Caco-2 (cell line): ENCODE results near the gene PTPN12. TPM values are rescaled to one million over a fixed set of nuclear protein-coding genes. Genes with fewer than 3 reads are reported as not detected.
"Not testable (repeated sequence)": the region's sequence is repeated elsewhere in the genome, so short reads cannot be mapped to it uniquely, and the experiment has no call there.

Experiments
- BruUV-seq: library from RNA; stranded (reverse); fragments of 400-500 nt; replicated peaks from 2 replicates; lab custom pipeline; 2021; lab: Mats Ljungman, UMichigan
- CTCF ChIA-PET: fragments of 300-600 bp; sonication (Branson Sonifier 250); formaldehyde crosslinking; loops from one replicate; lab custom pipeline; 2022; ENCODE audit warnings: antibody characterized with exemption; lab: Charles Lee
- POLR2A ChIA-PET: fragments of 300-600 bp; sonication (Branson Sonifier 250); formaldehyde crosslinking; loops from one replicate; lab custom pipeline; 2022; ENCODE audit warnings: antibody characterized with exemption; lab: Charles Lee
- DNase-seq, 2 experiments: peaks; one replicate each; pipeline versions ENCODE4 v3.0.0 to v3.0.0-alpha.2; 2020 to 2022
- H3K27me3 ChIP-seq: replicated peaks from 2 replicates; pipeline ENCODE4 v1.6.0; 2011; ENCODE audit warnings: low read length; ENCODE audit not compliant: control insufficient read depth, insufficient read depth
- H3K36me3 ChIP-seq: 2 replicates; pipeline ENCODE4 v1.5.1; 2011; ENCODE audit warnings: low read length; ENCODE audit not compliant: control insufficient read depth, insufficient read depth
- H3K4me1 ChIP-seq: fragments of 250-450 bp; sonication (Bioruptor Pico); 2 replicates; pipeline ENCODE4 v1.5.1; 2020; ENCODE audit warnings: mild to moderate bottlenecking
- H3K4me3 ChIP-seq: 2 replicates; pipeline ENCODE4 v1.5.1; 2011; ENCODE audit warnings: low read depth, mild to moderate bottlenecking, control low read depth, low read length
- H3K9me3 ChIP-seq: fragments of 250-450 bp; sonication (Bioruptor Pico); 2 replicates; pipeline ENCODE4 v1.5.1; 2020; ENCODE audit warnings: mild to moderate bottlenecking, moderate library complexity
- H3K27ac Mint-ChIP-seq: one replicate; pipeline ENCODE4 v1.8.0; 2022; ENCODE audit warnings: mixed read lengths; ENCODE audit not compliant: unreplicated experiment
- H3K27me3 Mint-ChIP-seq: one replicate; pipeline ENCODE4 v1.8.0; 2022; ENCODE audit warnings: mixed read lengths; ENCODE audit not compliant: insufficient read depth, unreplicated experiment
- H3K36me3 Mint-ChIP-seq: one replicate; pipeline ENCODE4 v1.8.0; 2022; ENCODE audit warnings: mild to moderate bottlenecking, mixed read lengths; ENCODE audit not compliant: insufficient read depth, unreplicated experiment
- H3K4me1 Mint-ChIP-seq: one replicate; pipeline ENCODE4 v1.8.0; 2022; ENCODE audit warnings: low read depth, mixed read lengths; ENCODE audit not compliant: unreplicated experiment
- H3K4me3 Mint-ChIP-seq: one replicate; pipeline ENCODE4 v1.8.0; 2022; ENCODE audit warnings: mild to moderate bottlenecking, moderate library complexity, mixed read lengths; ENCODE audit not compliant: unreplicated experiment
- H3K9me3 Mint-ChIP-seq: one replicate; pipeline ENCODE4 v1.8.0; 2022; ENCODE audit warnings: mixed read lengths; ENCODE audit not compliant: unreplicated experiment
- intact Hi-C: fragments of 100-400 bp; cut with micrococcal nuclease; formaldehyde crosslinking; loops from one replicate; pipeline ENCODE4 v1.10.0; 2022; ENCODE audit not compliant: unreplicated experiment
- total RNA-seq: library from RNA; stranded (reverse); gene quantifications from 2 replicates; pipeline ENCODE4 v1.2.3, GENCODE V29; 2022
- TF ChIP-seq, protein P1 (sequence below), 2 experiments: fragments of 200-600 bp in 1 of 2; IDR thresholded peaks; 1 replicate in 1 of 2; 2 replicates in 1 of 2; pipeline versions ENCODE4 v1.5.1 to v1.8.0; 2011 to 2022; ENCODE audit warnings: antibody characterized with exemption in 1 of 2, control low read depth in 1 of 2, inconsistent platforms in 1 of 2, low read depth in 1 of 2, low read length in 1 of 2, mild to moderate bottlenecking in 1 of 2, moderate library complexity in 1 of 2; ENCODE audit not compliant: insufficient read depth in 1 of 2, severe bottlenecking in 1 of 2, unreplicated experiment in 1 of 2

The PTPN12 gene
- total RNA-seq, 1 experiment from 2014 or later = 67.1 TPM

DNA sequence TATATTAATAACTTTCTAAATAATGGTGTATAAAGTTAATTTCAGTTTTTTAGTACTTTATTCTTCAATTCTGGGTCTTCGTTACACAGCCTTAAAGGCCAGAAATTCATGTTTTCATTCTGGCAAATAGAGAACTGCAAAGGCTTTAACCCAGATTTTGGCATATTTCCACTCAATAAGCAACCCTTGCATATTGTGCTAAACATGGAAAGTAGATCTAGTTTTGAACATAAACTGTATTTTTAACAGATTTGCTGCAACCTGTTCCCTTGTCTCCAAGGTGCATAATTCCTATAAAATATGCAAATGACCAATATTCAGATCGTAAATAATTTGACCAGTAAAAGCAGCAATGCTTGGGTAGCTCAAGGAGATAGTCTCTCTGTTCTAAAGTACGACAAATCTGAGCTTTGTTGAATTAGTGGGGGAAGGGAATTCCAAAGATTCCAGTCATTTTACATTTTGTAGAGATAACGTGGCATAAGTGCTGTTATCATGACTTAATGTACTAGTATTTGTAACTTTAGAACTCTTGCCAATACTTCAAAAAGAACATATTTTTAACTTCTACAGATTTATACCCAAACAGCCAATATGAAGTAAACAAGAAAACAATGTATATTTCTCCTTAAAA lies 112.7 kb downstream of the PTPN12 start:
- TF ChIP-seq, protein P1, sequence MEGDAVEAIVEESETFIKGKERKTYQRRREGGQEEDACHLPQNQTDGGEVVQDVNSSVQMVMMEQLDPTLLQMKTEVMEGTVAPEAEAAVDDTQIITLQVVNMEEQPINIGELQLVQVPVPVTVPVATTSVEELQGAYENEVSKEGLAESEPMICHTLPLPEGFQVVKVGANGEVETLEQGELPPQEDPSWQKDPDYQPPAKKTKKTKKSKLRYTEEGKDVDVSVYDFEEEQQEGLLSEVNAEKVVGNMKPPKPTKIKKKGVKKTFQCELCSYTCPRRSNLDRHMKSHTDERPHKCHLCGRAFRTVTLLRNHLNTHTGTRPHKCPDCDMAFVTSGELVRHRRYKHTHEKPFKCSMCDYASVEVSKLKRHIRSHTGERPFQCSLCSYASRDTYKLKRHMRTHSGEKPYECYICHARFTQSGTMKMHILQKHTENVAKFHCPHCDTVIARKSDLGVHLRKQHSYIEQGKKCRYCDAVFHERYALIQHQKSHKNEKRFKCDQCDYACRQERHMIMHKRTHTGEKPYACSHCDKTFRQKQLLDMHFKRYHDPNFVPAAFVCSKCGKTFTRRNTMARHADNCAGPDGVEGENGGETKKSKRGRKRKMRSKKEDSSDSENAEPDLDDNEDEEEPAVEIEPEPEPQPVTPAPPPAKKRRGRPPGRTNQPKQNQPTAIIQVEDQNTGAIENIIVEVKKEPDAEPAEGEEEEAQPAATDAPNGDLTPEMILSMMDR (IDR thresholded peaks at IDR 0.05; ENCODE audit: insufficient read depth in 1 of 2, low read depth in 1 of 2, low read length in 1 of 2, severe bottlenecking in 1 of 2, unreplicated experiment in 1 of 2) = no peak
- H3K4me1 ChIP-seq = peaks cover 33% of the 10 kb centered on the region
- intact Hi-C loops = loop anchor here (1.0 to 10.0 kb wide), 3 partner anchors 211 to 375 kb away; no protein-coding TSS in a partner anchor
- ChIA-PET CTCF (interaction anchor here (0.6 to 1.3 kb wide), 2 partner anchors 9 to 117 kb away, joined by 3 to 4 read pairs; no protein-coding TSS in a partner anchor), POLR2A (interaction anchor here (0.7 to 1.2 kb wide), 2 partner anchors 46 to 113 kb away, joined by 3 read pairs; partner anchors contain the start of gene PTPN12)
- H3K9me3 ChIP-seq = no peaks in the 10 kb centered on the region
- no peaks in the 10 kb centered on the region for H3K27me3 ChIP-seq
- Mint-ChIP-seq H3K4me3 (peak overlapping the region; percentile 35), H3K4me1 (peaks cover 16% of the 10 kb centered on the region), H3K27ac (peak overlapping the region; percentile 61), H3K9me3 (no peaks in the 10 kb centered on the region), H3K27me3 (no peaks in the 10 kb centered on the region), H3K36me3 (peaks cover 37% of the 10 kb centered on the region)
- H3K4me3 ChIP-seq = no peak overlapping the region
- no TSS peak for BruUV-seq
- peak in 1 of 2 experiments; percentile 49 for DNase-seq
- no peaks in the 10 kb centered on the region; the same call in 1 of the 2 replicates for H3K36me3 ChIP-seq

DNA sequence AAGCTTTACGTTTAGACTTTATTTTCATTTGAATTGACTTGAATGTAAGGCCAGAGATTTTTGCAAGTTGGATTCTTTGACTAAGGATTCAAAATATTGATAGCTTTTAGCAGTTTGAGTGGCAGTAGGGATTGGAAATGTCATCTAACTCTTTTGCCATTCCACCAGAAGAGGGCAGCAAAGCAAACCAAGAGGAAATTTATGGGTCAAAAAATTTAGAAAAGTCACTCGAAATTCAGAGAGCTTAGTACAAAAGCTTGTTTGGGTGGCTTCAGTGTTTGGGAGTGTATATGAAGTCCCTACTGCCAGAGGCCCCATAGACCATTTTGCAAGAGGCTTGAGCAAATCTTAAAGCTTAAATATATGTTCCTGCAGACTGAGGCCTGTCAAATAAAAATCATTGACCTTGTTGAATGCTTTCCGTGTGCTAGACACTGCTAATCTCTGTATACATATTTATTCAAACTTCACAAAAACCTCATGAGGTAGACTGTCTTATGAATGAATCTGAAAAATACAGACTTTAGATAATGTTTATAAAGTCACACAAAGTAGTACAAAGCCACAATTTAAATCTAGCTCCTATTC lies 114.6 kb downstream of the PTPN12 start:
- Mint-ChIP-seq H3K9me3 (no peaks in the 10 kb centered on the region), H3K4me1 (peaks cover 24% of the 10 kb centered on the region), H3K36me3 (peaks cover 35% of the 10 kb centered on the region), H3K4me3 (no peak overlapping the region), H3K27me3 (no peaks in the 10 kb centered on the region), H3K27ac (no peak overlapping the region)
- H3K9me3 ChIP-seq = no peaks in the 10 kb centered on the region
- intact Hi-C loops = loop anchor here (10.0 kb wide), 2 partner anchors 283 to 373 kb away; no protein-coding TSS in a partner anchor
- no TSS peak for BruUV-seq
- no peaks in the 10 kb centered on the region for H3K27me3 ChIP-seq
- peak in 1 of 2 experiments; percentile 59 for DNase-seq
- peaks cover 42% of the 10 kb centered on the region for H3K4me1 ChIP-seq
- H3K36me3 ChIP-seq = no peaks in the 10 kb centered on the region
- H3K4me3 ChIP-seq = no peak overlapping the region
- TF ChIP-seq, protein P1 (IDR thresholded peaks at IDR 0.05; ENCODE audit: insufficient read depth in 1 of 2, low read depth in 1 of 2, low read length in 1 of 2, severe bottlenecking in 1 of 2, unreplicated experiment in 1 of 2) = peak; percentile 75 to 85
- ChIA-PET CTCF (interaction anchor here (0.6 to 1.9 kb wide), 9 partner anchors 13 to 368 kb away, joined by 3 to 8 read pairs (median 4); partner anchors contain the start of genes PHTF2 and TMEM60), POLR2A (no interaction called here)

DNA sequence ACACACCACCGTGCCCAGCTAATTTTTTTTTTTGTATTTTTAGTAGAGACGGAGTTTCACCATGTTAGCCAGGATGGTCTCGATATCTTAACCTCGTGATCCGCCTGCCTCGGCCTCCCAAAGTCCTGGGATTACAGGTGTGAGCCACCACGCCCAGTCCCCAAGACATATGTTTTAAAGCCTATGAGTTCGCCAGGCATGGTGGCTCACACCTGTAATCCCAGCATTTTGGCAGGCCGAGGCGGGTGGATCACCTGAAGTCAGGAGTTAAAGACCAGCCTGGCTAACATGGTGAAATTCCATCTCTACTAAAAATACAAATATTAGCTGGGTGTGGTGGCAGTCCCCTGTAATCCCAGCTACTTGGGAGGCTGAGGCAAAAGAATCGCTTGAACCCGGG lies 115.7 kb downstream of the PTPN12 start:
- H3K27me3 Mint-ChIP-seq, H3K36me3 ChIP-seq, BruUV-seq, H3K27ac Mint-ChIP-seq, POLR2A ChIA-PET, DNase-seq, H3K4me3 Mint-ChIP-seq, H3K9me3 ChIP-seq, H3K27me3 ChIP-seq, H3K4me3 ChIP-seq, H3K9me3 Mint-ChIP-seq: not testable (repeated sequence)
- CTCF ChIA-PET = interaction anchor here (1.6 to 1.9 kb wide), 2 partner anchors 84 to 146 kb away, joined by 4 to 5 read pairs; partner anchors contain the start of genes PHTF2 and TMEM60
- peaks cover 42% of the 10 kb centered on the region for H3K4me1 ChIP-seq
- Mint-ChIP-seq H3K4me1 (peaks cover 24% of the 10 kb centered on the region), H3K36me3 (peaks cover 25% of the 10 kb centered on the region)
- intact Hi-C loops = loop anchor here (10.0 kb wide), 2 partner anchors 282 to 372 kb away; no protein-coding TSS in a partner anchor
